ENCODE data around the gene SCLT1.

The SCLT1 gene

DNA sequence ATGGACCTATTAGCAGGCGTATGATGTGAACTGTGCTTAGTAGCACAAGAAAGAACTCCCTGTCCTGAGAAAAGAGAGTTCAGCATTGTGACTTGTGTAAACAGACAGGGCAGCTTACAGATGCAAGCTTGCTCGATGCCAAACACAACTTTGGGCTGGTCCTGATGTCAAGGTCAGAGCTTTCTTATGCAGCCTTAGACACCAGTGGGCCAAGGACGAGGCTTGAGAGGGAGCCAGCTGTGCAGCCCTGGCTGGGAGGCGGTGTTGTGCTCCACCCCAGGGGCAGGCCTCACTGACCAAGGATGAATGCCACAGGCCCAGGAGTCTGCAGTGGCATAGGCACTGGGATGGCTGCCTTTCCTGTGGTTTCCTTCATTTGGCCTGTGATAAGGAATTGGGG is 248.4 kb downstream of the SCLT1 start:
- Histone ChIP-seq H3K4me1 (peaks cover 13 to 50% (median 30%) of the 10 kb centered on the region in 10 experiments), H4K20me1 (peaks cover 0 to 41% (median 0%) of the 10 kb centered on the region in 11 experiments; a peak in 5 of 22 replicates), H3K27ac (peak overlapping the region in 5 of 11 experiments; percentile 3 to 83 (median 77); a peak in 6 of 22 replicates), H3K4me2 (no peak overlapping the region), H3K9ac (no peak overlapping the region), H3K4me3 (no peak overlapping the region), H3K27me3 (no peaks in the 10 kb centered on the region), H3K9me3 (replicated peaks in 1 of 11) (no peaks in the 10 kb centered on the region), H3K36me3 (peaks cover 56 to 100% (median 93%) of the 10 kb centered on the region in 11 experiments)
- no peak for TF ChIP-seq Cebpa-rat (IDR thresholded peaks at IDR 0.05)

DNA sequence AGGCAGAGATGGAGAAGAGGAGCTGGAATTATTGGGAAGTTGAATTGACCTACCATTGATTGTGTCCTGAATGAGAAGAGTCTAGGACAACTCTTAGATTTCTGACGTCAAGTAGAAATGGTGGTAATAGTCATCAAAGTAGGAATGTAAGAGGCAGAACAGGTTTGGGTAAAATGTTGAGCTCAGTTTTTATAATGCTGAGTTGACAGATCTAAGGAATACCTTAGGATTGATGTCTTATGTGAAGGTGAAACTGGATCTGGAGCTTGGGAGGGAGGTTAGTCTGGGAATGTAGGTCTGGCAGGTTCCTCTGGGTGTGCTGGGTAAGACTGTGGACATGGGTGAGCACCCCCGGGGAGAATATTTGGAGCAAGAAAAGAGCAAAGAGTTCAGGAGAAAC is 251.9 kb downstream of the SCLT1 start:
- peak overlapping the region in 2 of 11 experiments; percentile 6 to 27; a peak in 2 of 22 replicates for H3K27ac ChIP-seq
- H3K27me3 ChIP-seq, result no peaks in the 10 kb centered on the region
- H4K20me1 ChIP-seq, result peaks cover 0 to 67% (median 7%) of the 10 kb centered on the region in 11 experiments; a peak in 7 of 22 replicates
- H3K4me2 ChIP-seq, result peak overlapping the region in 2 of 11 experiments; percentile 16 to 27; a peak in 2 of 22 replicates
- no peaks in the 10 kb centered on the region for H3K9me3 ChIP-seq (replicated peaks in 1 of 11)
- no peak for TF ChIP-seq Cebpa-rat (IDR thresholded peaks at IDR 0.05)
- H3K4me3 ChIP-seq, result no peak overlapping the region
- H3K36me3 ChIP-seq, result peaks cover 35 to 100% (median 80%) of the 10 kb centered on the region in 11 experiments
- H3K9ac ChIP-seq, result no peak overlapping the region
- peaks cover 2 to 30% (median 21%) of the 10 kb centered on the region in 10 experiments for H3K4me1 ChIP-seq

DNA sequence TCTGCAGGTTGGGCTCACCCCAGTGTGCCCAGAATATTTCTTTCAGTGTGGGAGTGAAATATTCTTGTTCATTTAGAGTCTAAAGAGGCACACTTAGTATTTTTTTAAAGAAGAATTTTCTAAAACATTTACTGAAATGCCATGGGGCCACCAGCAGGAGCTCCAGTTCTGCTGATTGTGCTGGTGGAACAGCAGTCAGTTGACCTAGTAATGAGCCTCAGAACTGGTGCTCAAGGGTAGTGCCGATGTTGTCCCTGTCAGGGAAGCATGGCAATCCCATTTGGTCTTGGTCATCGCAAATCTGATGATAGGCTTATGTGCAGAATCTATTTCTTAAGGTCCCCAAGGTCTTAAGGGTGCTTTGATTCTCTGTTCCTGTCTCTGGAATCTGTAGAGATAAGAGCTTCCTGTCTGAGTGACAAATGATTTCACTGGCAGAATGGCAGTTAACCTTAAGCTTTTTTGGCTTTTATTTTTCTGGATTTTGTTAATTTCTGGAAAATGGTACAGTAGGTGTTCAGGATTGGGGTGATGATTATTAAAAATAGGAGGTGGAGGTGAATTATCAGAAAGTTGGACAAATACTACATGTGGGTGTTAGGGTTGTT is 252.5 kb downstream of the SCLT1 start:
- Histone ChIP-seq H3K36me3 (peaks cover 35 to 100% (median 79%) of the 10 kb centered on the region in 11 experiments), H3K27me3 (no peaks in the 10 kb centered on the region), H3K4me1 (peaks cover 0 to 24% (median 15%) of the 10 kb centered on the region in 10 experiments; a peak in 17 of 20 replicates), H4K20me1 (peaks cover 0 to 70% (median 7%) of the 10 kb centered on the region in 11 experiments; a peak in 10 of 22 replicates), H3K4me2 (peak overlapping the region in 8 of 11 experiments; percentile 16 to 51 (median 28); a peak in 13 of 22 replicates), H3K9ac (no peak overlapping the region), H3K27ac (peak overlapping the region in 2 of 11 experiments; percentile 14 to 27; a peak in 2 of 22 replicates), H3K4me3 (no peak overlapping the region), H3K9me3 (replicated peaks in 1 of 11) (no peaks in the 10 kb centered on the region)
- TF ChIP-seq Cebpa-rat (IDR thresholded peaks at IDR 0.05), result no peak

DNA sequence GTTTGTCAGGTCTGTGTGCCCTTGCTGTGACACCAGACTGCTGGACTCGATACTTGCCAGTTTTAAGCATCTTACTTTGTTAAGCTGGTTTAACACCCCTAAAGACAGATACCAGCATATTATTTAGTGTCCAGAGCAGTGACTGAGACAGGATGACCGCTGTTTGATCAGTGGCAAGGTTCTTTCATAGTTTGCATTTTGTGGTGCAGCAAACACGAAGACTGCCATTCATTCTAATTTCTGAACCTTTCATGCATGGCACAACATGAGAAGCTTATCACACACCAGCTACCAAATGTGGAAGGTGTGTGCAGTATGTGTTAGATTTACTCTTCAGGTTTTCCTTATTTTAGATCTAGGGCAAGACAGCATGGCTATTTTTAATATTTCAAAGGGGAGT is 255.7 kb downstream of the SCLT1 start:
- H3K4me2 ChIP-seq, result no peak overlapping the region
- H3K9me3 ChIP-seq (replicated peaks in 1 of 11), result no peaks in the 10 kb centered on the region
- peaks cover 26 to 100% (median 79%) of the 10 kb centered on the region in 11 experiments for H3K36me3 ChIP-seq
- H3K27ac ChIP-seq, result no peak overlapping the region
- no peak overlapping the region for H3K9ac ChIP-seq
- H3K4me1 ChIP-seq, result peaks cover 0 to 24% (median 13%) of the 10 kb centered on the region in 10 experiments; a peak in 15 of 20 replicates
- peaks cover 0 to 89% (median 13%) of the 10 kb centered on the region in 11 experiments; a peak in 12 of 22 replicates for H4K20me1 ChIP-seq
- H3K4me3 ChIP-seq, result no peak overlapping the region
- no peaks in the 10 kb centered on the region for H3K27me3 ChIP-seq
- TF ChIP-seq Cebpa-rat (IDR thresholded peaks at IDR 0.05), result no peak

DNA sequence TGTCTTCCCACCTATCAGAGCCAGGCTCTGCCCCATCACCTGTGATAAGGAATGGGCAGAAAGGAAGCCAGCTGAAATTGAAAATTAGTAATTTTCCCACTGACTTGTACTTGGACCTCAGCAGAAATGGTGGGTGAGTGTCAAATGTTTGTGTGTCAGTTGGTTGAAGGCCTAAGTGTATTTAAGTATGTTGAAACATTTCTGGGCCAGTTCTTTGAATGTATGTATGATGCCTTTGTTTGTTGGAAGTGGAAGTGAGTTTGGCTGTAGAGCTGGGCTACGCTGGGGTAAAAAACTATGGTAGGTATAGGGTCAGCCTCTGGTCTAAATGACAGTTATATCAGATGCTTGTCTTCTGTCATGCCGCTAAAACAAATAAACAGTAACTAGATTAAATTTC is 256.1 kb downstream of the SCLT1 start:
- Histone ChIP-seq H3K36me3 (peaks cover 27 to 100% (median 79%) of the 10 kb centered on the region in 11 experiments), H3K4me2 (no peak overlapping the region), H3K27ac (no peak overlapping the region), H3K9me3 (replicated peaks in 1 of 11) (no peaks in the 10 kb centered on the region), H3K4me1 (peaks cover 0 to 24% (median 13%) of the 10 kb centered on the region in 10 experiments; a peak in 15 of 20 replicates), H4K20me1 (peaks cover 0 to 88% (median 13%) of the 10 kb centered on the region in 11 experiments; a peak in 12 of 22 replicates), H3K27me3 (no peaks in the 10 kb centered on the region), H3K9ac (no peak overlapping the region), H3K4me3 (no peak overlapping the region)
- TF ChIP-seq Cebpa-rat (IDR thresholded peaks at IDR 0.05), result no peak

DNA sequence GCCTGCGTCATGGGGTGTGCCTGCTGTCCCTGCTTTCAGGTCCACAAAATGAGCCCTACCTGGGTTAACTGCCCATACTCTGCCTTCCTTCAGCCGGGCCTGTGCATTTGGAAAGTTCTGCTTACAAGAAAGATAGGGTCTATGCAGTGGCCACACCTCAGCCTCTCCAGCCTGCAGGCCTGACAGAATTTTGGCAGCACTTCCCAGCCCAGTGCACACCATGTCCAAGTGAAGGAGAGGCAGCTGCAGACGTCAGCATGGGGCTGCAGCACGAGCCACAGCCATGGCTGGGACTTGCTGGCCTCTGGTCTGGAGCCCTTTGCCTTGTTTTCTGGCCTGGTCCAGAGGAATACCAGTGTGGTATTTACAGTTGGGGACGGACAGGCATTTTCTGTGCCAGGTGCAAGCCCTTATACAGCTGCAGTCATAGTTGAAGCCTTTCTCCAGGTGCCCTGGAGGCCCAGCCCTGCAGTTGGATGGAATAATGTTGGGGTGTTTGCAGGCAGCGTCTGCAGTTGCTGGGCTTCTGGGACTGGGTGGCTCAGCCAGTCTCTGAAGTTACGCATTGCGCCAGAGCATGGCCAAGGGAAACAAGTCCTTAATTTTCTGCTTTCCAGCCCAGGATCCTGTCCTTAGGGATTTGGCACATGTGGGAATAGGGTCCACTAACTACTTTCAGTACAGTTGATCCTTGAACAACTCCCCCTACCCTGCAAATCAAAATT is 257.7 kb downstream of the SCLT1 start:
- H3K9ac ChIP-seq, result no peak overlapping the region
- no peaks in the 10 kb centered on the region for H3K9me3 ChIP-seq (replicated peaks in 1 of 11)
- peaks cover 27 to 99% (median 74%) of the 10 kb centered on the region in 11 experiments for H3K36me3 ChIP-seq
- TF ChIP-seq Cebpa-rat (IDR thresholded peaks at IDR 0.05), result no peak
- H3K27ac ChIP-seq, result no peak overlapping the region
- H4K20me1 ChIP-seq, result peaks cover 0 to 89% (median 19%) of the 10 kb centered on the region in 11 experiments; a peak in 12 of 22 replicates
- no peaks in the 10 kb centered on the region for H3K27me3 ChIP-seq
- H3K4me3 ChIP-seq, result no peak overlapping the region
- H3K4me1 ChIP-seq, result peaks cover 11 to 21% (median 14%) of the 10 kb centered on the region in 10 experiments
- no peak overlapping the region for H3K4me2 ChIP-seq

Measured in BLaER1 treated with 17β-estradiol and CSF1 and Interleukin-3, amounts not matched to agents 10 nM and 100 nM (cell line).